ENCODE data around the gene SLFN12L.

- TF ChIP-seq CTCF (IDR thresholded peaks at IDR 0.05), result no peak
- no peak for TF ChIP-seq POLR2A (IDR thresholded peaks at IDR 0.05)
These were observed 17.5 kb downstream of the SLFN12L start for GRCh38 chr17:35519906-35520442.

Data from testis (tissue), 2 donors.